Activated CD8-positive, alpha-beta memory T cell treated with anti-CD3 and anti-CD28 coated beads, Interleukin-2, amount 50 U/mL, for 1 hour (primary cell): Measurements from ENCODE around the gene IGF2R.
"Not testable (repeated sequence)": the region's sequence is repeated elsewhere in the genome, so short reads cannot be mapped to it uniquely, and the experiment has no call there.

ENCODE experiments used
- DNase-seq: peaks from one replicate; pipeline ENCODE4 v3.0.0-alpha.2; 2020; ENCODE audit errors: extremely low read depth

Gene IGF2R

DNA sequence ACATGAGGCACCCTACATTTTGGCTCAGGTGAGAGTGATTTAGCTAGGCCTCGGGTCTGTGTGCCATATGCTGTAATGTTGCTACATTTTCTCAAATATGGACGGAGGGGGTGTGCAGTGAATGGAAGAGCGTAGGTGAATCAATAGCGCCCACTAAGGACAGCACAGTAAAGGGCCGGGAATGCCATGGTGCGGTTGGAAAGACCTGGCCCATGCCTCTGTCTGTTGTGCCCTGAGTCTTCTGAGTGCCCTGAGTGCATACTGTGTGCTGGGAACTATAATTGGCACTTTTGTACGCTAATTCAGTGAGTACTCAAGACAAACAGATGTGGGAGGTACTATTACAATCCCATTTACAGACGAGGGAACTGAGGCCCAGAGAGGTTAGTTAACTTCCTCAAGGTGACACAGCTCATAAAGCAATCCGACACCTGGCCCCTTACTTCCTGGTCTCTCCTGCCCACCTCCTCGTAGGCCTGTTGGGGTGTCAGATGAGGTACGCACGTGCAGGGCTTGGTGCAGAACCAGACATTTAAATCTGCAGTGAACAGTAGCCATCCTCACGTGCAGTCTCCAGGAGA lies 170.0 kb downstream of the IGF2R start:
- no peak for DNase-seq

DNA sequence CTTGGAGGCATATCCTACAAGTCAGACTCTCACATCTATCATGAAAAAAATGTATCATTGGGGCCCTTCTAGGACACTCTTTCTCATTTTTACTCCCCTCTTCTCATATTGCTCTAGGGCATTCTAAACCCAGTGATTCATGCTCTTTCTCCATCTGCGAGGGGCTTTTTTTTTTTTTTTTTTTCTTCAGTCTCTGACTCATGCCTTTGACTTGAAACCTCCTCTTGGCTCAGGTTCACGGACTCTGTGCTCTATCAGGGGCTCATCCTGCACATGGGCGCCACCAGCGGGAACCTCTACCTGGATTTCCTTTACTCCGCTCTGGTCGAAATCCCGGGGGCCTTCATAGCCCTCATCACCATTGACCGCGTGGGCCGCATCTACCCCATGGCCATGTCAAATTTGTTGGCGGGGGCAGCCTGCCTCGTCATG lies 170.6 kb downstream of the IGF2R start:
- no peak for DNase-seq

DNA sequence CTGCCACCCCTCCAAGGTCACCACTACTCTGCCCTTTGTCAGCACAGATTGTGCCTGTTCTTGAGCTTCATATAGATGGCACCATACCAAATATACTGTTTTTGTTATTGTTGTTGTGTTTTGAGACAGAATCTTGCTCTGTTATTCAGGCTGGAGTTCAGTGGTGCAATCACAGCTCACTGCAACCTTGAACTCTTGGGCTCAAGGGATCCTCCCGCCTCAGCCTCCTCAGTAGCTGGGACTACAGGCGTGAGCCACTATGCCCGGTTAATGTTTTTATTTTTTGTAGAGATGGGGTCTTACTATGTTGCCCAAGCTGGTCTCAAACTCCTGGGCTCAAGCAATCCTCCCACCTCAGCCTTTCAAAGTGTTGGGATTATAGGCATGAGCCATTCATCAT lies 171.6 kb downstream of the IGF2R start:
- DNase-seq, result not testable (repeated sequence)

DNA sequence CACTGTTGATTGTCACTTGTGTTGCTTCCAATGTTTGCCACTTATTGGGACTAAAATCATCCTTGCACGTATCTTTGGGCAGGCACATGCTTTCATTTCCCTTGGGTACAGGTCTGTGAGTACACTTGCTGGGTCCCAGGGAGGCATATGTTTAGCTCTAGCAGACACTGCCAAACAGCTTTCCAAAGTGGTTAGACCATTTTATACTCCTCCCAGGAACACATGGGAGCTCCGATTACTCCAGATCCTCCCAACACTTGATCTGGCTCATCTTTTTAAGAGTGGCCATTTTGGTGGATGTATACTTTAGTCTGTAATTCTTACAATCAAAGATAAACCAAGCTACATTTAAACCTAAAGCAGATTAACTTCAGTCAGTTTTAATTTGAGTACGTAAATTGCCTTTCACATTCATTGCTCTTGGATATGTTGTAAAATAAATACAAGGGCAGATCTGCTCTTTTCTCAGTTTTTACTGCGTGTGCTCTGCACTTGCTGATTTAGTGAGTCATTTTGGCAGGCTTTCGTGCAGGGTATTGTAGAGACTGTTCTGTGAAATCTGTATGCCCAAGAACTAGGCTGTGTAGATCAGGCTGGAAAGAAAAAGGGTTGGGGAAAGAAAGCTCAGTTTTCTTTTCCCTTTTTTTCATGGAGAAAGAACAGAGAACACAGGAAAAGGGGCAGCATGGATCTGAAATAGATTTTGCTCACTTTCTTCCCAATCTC lies 172.3 kb downstream of the IGF2R start:
- DNase-seq, result no peak

GRCh38 chr6:160142115-160142715 lies 173.3 kb downstream of the IGF2R start:
- DNase-seq, result no peak

- DNase-seq, result no peak
Observed at GRCh38 chr6:160146454-160147145, 177.7 kb downstream of the IGF2R start.

DNA sequence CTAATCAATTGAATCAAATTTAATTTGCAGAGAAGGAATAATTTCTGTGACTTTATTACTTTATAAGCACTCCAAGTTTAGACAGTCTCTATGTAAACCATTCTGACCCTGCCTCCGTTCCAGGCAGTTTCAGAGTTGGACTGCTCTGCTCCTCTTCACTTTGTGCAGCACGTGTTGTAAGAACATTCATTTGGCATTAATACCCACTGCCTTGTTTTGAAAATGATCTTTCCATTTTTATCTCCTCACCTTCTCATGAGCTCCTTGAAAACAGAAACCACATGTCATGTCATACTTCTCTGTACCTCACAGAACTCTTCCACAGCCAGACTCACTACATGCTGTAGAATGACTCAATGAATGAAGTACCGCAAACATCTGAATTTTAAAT lies 178.3 kb downstream of the IGF2R start:
- no peak for DNase-seq

GRCh38 chr6:160154471-160154870 lies 185.6 kb downstream of the IGF2R start:
- no peak for DNase-seq

DNA sequence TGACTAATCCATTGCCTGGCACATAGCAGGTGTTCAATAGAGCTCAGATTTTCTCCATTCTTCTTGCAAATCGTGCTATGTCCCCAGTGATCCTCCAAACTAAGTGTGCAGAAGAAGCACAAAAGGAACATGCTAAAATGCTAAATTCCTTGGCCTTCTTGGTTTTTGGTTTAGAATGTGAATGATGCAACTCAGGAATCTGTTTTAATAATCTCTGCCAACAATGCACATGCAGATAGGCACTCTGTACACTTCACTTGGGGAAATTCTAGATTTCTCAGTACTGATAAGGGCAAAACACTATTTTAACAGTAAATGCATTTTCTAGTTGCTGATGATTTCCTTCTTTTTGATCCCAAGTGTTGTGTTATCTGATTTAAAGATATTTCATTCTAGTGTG lies 188.0 kb downstream of the IGF2R start:
- DNase-seq, result no peak

- no peak for DNase-seq
Observed at GRCh38 chr6:160160450-160160849, 191.6 kb downstream of the IGF2R start.
